ENCODE measurements around the gene CCDC32. TPM values are rescaled to one million over a fixed set of nuclear protein-coding genes. Genes with fewer than 3 reads are reported as not detected.

Gene CCDC32
- total RNA-seq, 1 experiment from 2014 or later, result 8.9 TPM

DNA sequence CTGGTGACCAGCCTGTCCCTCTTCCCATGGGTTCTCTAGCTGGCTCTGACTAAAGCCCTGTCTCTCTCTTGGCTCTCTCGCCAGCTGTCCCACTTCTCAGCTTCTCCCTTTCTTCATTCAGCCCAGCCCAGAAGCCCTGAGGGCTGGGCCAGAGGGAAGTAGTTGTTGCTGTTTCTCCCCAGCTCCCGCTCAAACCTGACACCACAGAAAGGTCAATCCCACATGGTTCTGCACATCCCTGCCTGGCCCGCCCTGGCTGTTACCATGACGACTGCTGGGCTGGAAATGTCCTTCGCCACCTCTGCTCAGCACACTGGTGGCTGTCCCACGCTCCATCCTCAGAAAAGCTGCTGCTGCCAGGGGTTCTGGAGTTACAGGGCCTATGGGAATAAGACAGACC lies 25.9 kb downstream of the CCDC32 start:
- Histone ChIP-seq H3K79me1 (ENCODE audit: insufficient read depth, low read depth, low read length, poor library complexity, severe bottlenecking) (no peaks in the 10 kb centered on the region), H2BK5ac (ENCODE audit: insufficient read length, low read length) (no peak overlapping the region), H2BK12ac (ENCODE audit: insufficient read length, low read depth, low read length) (no peak overlapping the region), H3K18ac (ENCODE audit: insufficient read length, low read depth, low read length) (no peak overlapping the region), H4K91ac (ENCODE audit: insufficient read length, low read depth, low read length) (no peak overlapping the region), H3K4me1 (ENCODE audit: insufficient read depth, low read length) (no peaks in the 10 kb centered on the region), H3T11ph (ENCODE audit: low read length) (no peak overlapping the region), H3K4me2 (ENCODE audit: insufficient read depth, insufficient read length, low read length) (no peak overlapping the region), H3K23ac (ENCODE audit: insufficient read length, low read depth, low read length) (no peak overlapping the region), H2BK15ac (ENCODE audit: low read depth, low read length) (no peak overlapping the region), H3K27me3 (ENCODE audit: insufficient read depth, low read length) (no peaks in the 10 kb centered on the region), H3K79me2 (ENCODE audit: insufficient read depth, low read length) (no peaks in the 10 kb centered on the region), H2BK20ac (ENCODE audit: low read depth, low read length, poor library complexity, severe bottlenecking) (no peak overlapping the region), H4K5ac (ENCODE audit: insufficient read length, low read depth, low read length) (no peak overlapping the region), H3K56ac (ENCODE audit: insufficient read length, low read depth, low read length) (no peak overlapping the region), H3K9me3 (ENCODE audit: control insufficient read depth, low read depth, low read length) (no peaks in the 10 kb centered on the region), H3K9ac (ENCODE audit: extremely low read depth, insufficient read length, low read length) (no peak overlapping the region), H3K4ac (ENCODE audit: low read depth, low read length) (no peak overlapping the region), H2BK120ac (ENCODE audit: low read depth, low read length, poor library complexity, severe bottlenecking) (no peak overlapping the region), H4K8ac (replicated peaks; ENCODE audit: insufficient read length, low read depth, low read length) (no peak overlapping the region), H4K20me1 (ENCODE audit: control insufficient read depth, insufficient read depth, insufficient read length) (no peaks in the 10 kb centered on the region), H3K27ac (ENCODE audit: insufficient read length, low read depth, low read length) (no peak overlapping the region), H2AFZ (ENCODE audit: low read length) (no peak overlapping the region), H3K23me2 (ENCODE audit: insufficient read length, low read depth, low read length, poor library complexity, severe bottlenecking) (no peaks in the 10 kb centered on the region), H3K14ac (ENCODE audit: insufficient read depth, low read length) (peak overlapping the region; percentile 12; the same call in 1 of the 2 replicates), H2AK5ac (ENCODE audit: insufficient read length, low read length) (no peak overlapping the region)
- H3K9me3 Mint-ChIP-seq, result no peaks in the 10 kb centered on the region
- H3K36me3 Mint-ChIP-seq (ENCODE audit: insufficient read depth in 1 of 3, low read depth in 3 of 3), result no peaks in the 10 kb centered on the region
- no peaks in the 10 kb centered on the region for H3K27me3 Mint-ChIP-seq (ENCODE audit: low read depth)
- H3K4me3 Mint-ChIP-seq, result no peak overlapping the region
- H3K27ac Mint-ChIP-seq, result no peak overlapping the region
- no CpG with 5 or more reads among the region's 6 CpGs for WGBS (ENCODE audit: extremely low coverage, insufficient read length, low lambda C conversion rate)
- H3K4me1 Mint-ChIP-seq, result no peaks in the 10 kb centered on the region
- DNase-seq, result no peak
- TF ChIP-seq, protein P1, sequence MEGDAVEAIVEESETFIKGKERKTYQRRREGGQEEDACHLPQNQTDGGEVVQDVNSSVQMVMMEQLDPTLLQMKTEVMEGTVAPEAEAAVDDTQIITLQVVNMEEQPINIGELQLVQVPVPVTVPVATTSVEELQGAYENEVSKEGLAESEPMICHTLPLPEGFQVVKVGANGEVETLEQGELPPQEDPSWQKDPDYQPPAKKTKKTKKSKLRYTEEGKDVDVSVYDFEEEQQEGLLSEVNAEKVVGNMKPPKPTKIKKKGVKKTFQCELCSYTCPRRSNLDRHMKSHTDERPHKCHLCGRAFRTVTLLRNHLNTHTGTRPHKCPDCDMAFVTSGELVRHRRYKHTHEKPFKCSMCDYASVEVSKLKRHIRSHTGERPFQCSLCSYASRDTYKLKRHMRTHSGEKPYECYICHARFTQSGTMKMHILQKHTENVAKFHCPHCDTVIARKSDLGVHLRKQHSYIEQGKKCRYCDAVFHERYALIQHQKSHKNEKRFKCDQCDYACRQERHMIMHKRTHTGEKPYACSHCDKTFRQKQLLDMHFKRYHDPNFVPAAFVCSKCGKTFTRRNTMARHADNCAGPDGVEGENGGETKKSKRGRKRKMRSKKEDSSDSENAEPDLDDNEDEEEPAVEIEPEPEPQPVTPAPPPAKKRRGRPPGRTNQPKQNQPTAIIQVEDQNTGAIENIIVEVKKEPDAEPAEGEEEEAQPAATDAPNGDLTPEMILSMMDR (conservative IDR thresholded peaks at IDR 0.05), result no peak

Measured in H9 (cell line).